ENCODE measurements around the gene CMSS1. TPM values are rescaled to one million over a fixed set of nuclear protein-coding genes. Genes with fewer than 3 reads are reported as not detected.

Gene CMSS1
- total and polyA plus RNA-seq, 2 donors (not counting 1 experiment from before 2014, with no cell fraction given) = 7.3 to 22.8 TPM

DNA sequence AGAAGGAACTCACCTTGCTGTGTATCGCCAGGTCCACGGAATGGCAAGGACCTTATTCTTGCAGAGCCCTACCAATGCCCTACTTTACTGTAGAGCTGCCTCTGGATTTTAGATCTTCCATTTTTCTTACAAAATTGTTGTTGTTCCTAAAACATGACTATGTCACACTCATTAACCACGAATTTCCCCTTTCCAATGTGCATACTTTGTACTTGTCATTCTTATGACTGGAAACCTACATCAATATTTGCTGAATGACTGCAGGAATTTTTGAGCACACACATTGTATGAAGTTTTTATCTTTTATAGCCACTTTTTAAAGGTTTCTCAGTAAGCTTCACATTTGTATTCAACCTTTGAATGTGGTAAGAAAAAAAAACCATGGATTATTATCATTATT lies 35.9 kb upstream of the CMSS1 start:
- CTCF ChIA-PET = no interaction called here
- whole genome bisulfite sequencing (ENCODE audit: insufficient coverage) = 100% methylated on average over 2 of the region's 3 CpGs
- Histone ChIP-seq H3K9me3 (ENCODE audit: control extremely low read depth in 1 of 3, control insufficient read depth in 2 of 3, insufficient read depth in 1 of 3, low read length in 2 of 3) (no peaks in the 10 kb centered on the region), H4K20me1 (ENCODE audit: control insufficient read depth, insufficient read depth, low read length, poor library complexity, severe bottlenecking) (no peaks in the 10 kb centered on the region), H3K4me2 (replicated peaks; ENCODE audit: low read depth, low read length, poor library complexity, severe bottlenecking) (no peak overlapping the region), H3K79me2 (ENCODE audit: control insufficient read depth, insufficient read depth, low read length) (no peaks in the 10 kb centered on the region), H2AFZ (ENCODE audit: insufficient read depth, low read depth, low read length, poor library complexity, severe bottlenecking) (no peak overlapping the region), H3K27me3 (replicated peaks in 1 of 4; ENCODE audit: control extremely low read depth in 1 of 4, control insufficient read depth in 3 of 4, insufficient read depth in 4 of 4, low read length in 3 of 4) (peaks cover 0 to 8% (median 3%) of the 10 kb centered on the region in 4 experiments), H3K9ac (ENCODE audit: low read length) (no peak overlapping the region), H3K4me3 (ENCODE audit: control extremely low read depth in 1 of 5, extremely low read depth in 1 of 5, insufficient read depth in 1 of 5, low read depth in 2 of 5, low read length in 4 of 5) (no peak overlapping the region), H3K4me1 (ENCODE audit: control insufficient read depth in 2 of 2, insufficient read depth in 2 of 2, low read length in 2 of 2) (no peaks in the 10 kb centered on the region), H3K36me3 (replicated peaks in 1 of 2; ENCODE audit: control extremely low read depth in 1 of 2, control insufficient read depth in 1 of 2, extremely low read depth in 1 of 2, insufficient read depth in 2 of 2, low read length in 1 of 2) (no peaks in the 10 kb centered on the region), H3K27ac (ENCODE audit: low read length in 2 of 2) (no peak overlapping the region)
- TF ChIP-seq, protein P1, sequence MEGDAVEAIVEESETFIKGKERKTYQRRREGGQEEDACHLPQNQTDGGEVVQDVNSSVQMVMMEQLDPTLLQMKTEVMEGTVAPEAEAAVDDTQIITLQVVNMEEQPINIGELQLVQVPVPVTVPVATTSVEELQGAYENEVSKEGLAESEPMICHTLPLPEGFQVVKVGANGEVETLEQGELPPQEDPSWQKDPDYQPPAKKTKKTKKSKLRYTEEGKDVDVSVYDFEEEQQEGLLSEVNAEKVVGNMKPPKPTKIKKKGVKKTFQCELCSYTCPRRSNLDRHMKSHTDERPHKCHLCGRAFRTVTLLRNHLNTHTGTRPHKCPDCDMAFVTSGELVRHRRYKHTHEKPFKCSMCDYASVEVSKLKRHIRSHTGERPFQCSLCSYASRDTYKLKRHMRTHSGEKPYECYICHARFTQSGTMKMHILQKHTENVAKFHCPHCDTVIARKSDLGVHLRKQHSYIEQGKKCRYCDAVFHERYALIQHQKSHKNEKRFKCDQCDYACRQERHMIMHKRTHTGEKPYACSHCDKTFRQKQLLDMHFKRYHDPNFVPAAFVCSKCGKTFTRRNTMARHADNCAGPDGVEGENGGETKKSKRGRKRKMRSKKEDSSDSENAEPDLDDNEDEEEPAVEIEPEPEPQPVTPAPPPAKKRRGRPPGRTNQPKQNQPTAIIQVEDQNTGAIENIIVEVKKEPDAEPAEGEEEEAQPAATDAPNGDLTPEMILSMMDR (IDR thresholded peaks at IDR 0.05) = no peak
- TF ChIP-seq EZH2 (IDR thresholded peaks at IDR 0.05; ENCODE audit: borderline replicate concordance, insufficient read depth, low read depth, low read length, poor library complexity, severe bottlenecking) = no peak
- peaks cover 46% of the 10 kb centered on the region for H3K27me3 Mint-ChIP-seq
- no peak overlapping the region for H3K4me3 Mint-ChIP-seq
- no peaks in the 10 kb centered on the region for H3K4me1 Mint-ChIP-seq
- intact Hi-C loops (cut with micrococcal nuclease) = no loop called here
- no peak for DNase-seq
- H3K9me3 Mint-ChIP-seq (ENCODE audit: insufficient read depth) = no peaks in the 10 kb centered on the region
- no peak overlapping the region for H3K27ac Mint-ChIP-seq
- POLR2A ChIA-PET = no interaction called here
- no peak for ATAC-seq (ENCODE audit: low read depth)

- no peak for DNase-seq
- Histone ChIP-seq H3K4me3 (ENCODE audit: control extremely low read depth in 1 of 5, extremely low read depth in 1 of 5, insufficient read depth in 1 of 5, low read depth in 2 of 5, low read length in 4 of 5) (no peak overlapping the region), H2AFZ (ENCODE audit: insufficient read depth, low read depth, low read length, poor library complexity, severe bottlenecking) (no peak overlapping the region), H3K36me3 (replicated peaks in 1 of 2; ENCODE audit: control extremely low read depth in 1 of 2, control insufficient read depth in 1 of 2, extremely low read depth in 1 of 2, insufficient read depth in 2 of 2, low read length in 1 of 2) (no peaks in the 10 kb centered on the region), H4K20me1 (ENCODE audit: control insufficient read depth, insufficient read depth, low read length, poor library complexity, severe bottlenecking) (no peaks in the 10 kb centered on the region), H3K27ac (ENCODE audit: low read length in 2 of 2) (no peak overlapping the region), H3K4me1 (ENCODE audit: control insufficient read depth in 2 of 2, insufficient read depth in 2 of 2, low read length in 2 of 2) (no peaks in the 10 kb centered on the region), H3K4me2 (replicated peaks; ENCODE audit: low read depth, low read length, poor library complexity, severe bottlenecking) (no peak overlapping the region), H3K79me2 (ENCODE audit: control insufficient read depth, insufficient read depth, low read length) (no peaks in the 10 kb centered on the region), H3K27me3 (replicated peaks in 1 of 4; ENCODE audit: control extremely low read depth in 1 of 4, control insufficient read depth in 3 of 4, insufficient read depth in 4 of 4, low read length in 3 of 4) (peaks cover 0 to 8% (median 2%) of the 10 kb centered on the region in 4 experiments), H3K9ac (ENCODE audit: low read length) (no peak overlapping the region), H3K9me3 (ENCODE audit: control extremely low read depth in 1 of 3, control insufficient read depth in 2 of 3, insufficient read depth in 1 of 3, low read length in 2 of 3) (no peaks in the 10 kb centered on the region)
- ChIA-PET CTCF (no interaction called here), POLR2A (no interaction called here)
- ATAC-seq (ENCODE audit: low read depth) = no peak
- intact Hi-C loops (cut with micrococcal nuclease) = no loop called here
- Mint-ChIP-seq H3K27me3 (peaks cover 37% of the 10 kb centered on the region), H3K9me3 (ENCODE audit: insufficient read depth) (no peaks in the 10 kb centered on the region), H3K4me1 (no peaks in the 10 kb centered on the region), H3K4me3 (no peak overlapping the region), H3K27ac (no peak overlapping the region)
- WGBS (ENCODE audit: insufficient coverage) = 83% methylated on average over 3 of the region's 5 CpGs
- TF ChIP-seq, protein P1 (IDR thresholded peaks at IDR 0.05) = no peak
- TF ChIP-seq EZH2 (IDR thresholded peaks at IDR 0.05; ENCODE audit: borderline replicate concordance, insufficient read depth, low read depth, low read length, poor library complexity, severe bottlenecking) = no peak
Measured at GRCh38 chr3:99783011-99783573, 34.6 kb upstream of the CMSS1 start.

Data from B cell (primary cell).